Loucy (cell line): ENCODE results near the gene MID1IP1.

Experiments
- CTCF ChIP-seq: fragments of 200-600 bp; sonication (generic); conservative IDR thresholded peaks from 2 replicates; pipeline ENCODE4 v1.5.1; 2014; ENCODE audit warnings: mild to moderate bottlenecking, antibody characterized with exemption, low read length
- EZH2phosphoT487 ChIP-seq: fragments of 200-600 bp; IDR thresholded peaks from 2 replicates; pipeline ENCODE4 v1.6.1; 2018; ENCODE audit warnings: antibody characterized with exemption, mild to moderate bottlenecking, moderate library complexity, borderline replicate concordance

- TF ChIP-seq CTCF, result no peak
- TF ChIP-seq EZH2phosphoT487, result no peak
Observed at GRCh38 chrX:38819709-38820108, 18.4 kb downstream of the MID1IP1 start.
